Fibroblast of pulmonary artery (primary cell): Measurements from ENCODE around the gene ARL11.

Experiments
- DNase-seq: peaks from one replicate; pipeline ENCODE4 v3.0.0-alpha.2; 2010; ENCODE audit warnings: low read depth
- H3K4me3 ChIP-seq: replicated peaks from 2 replicates; pipeline ENCODE4 v1.5.1; 2011; ENCODE audit warnings: low read depth, mild to moderate bottlenecking, control low read depth, low read length, moderate library complexity
- CTCF ChIP-seq: IDR thresholded peaks from 2 replicates; pipeline ENCODE4 v1.5.1; 2011; ENCODE audit warnings: mild to moderate bottlenecking, control low read depth, low read length, inconsistent platforms; ENCODE audit errors: missing control alignments

ARL11 gene

GRCh38 chr13:49638030-49638743 is 9.9 kb downstream of the ARL11 start:
- H3K4me3 ChIP-seq = no peak overlapping the region
- TF ChIP-seq CTCF = no peak

GRCh38 chr13:49638744-49639072 is 10.4 kb downstream of the ARL11 start:
- no peak overlapping the region for H3K4me3 ChIP-seq
- TF ChIP-seq CTCF = no peak
- no peak for DNase-seq

More at GRCh38 chr13:49638030-49638743, 9.9 kb downstream of the ARL11 start:
- no peak for DNase-seq

GRCh38 chr13:49641801-49642291 is 13.5 kb downstream of the ARL11 start:
- DNase-seq = peak; percentile 91
- H3K4me3 ChIP-seq = no peak overlapping the region
- TF ChIP-seq CTCF = no peak

GRCh38 chr13:49643035-49643646 is 14.8 kb downstream of the ARL11 start:
- H3K4me3 ChIP-seq = no peak overlapping the region
- no peak for DNase-seq
- TF ChIP-seq CTCF = no peak

- no peak for DNase-seq
- H3K4me3 ChIP-seq = no peak overlapping the region
- TF ChIP-seq CTCF = no peak
Observed at GRCh38 chr13:49645451-49645850, 17.1 kb downstream of the ARL11 start.

- H3K4me3 ChIP-seq = no peak overlapping the region
- no peak for DNase-seq
- TF ChIP-seq CTCF = no peak
Observed at GRCh38 chr13:49646688-49647087, 18.4 kb downstream of the ARL11 start.
